GM21737 (cell line): ENCODE results near the gene BLOC1S4.
A peak's percentile ranks its signal among the peaks of the same experiment; 100 is the strongest.

Source experiments
- ATAC-seq: cut with Tn5 transposase; IDR thresholded peaks from one replicate; pipeline ENCODE4 v1.9.1; 2021; ENCODE audit warnings: mild to moderate bottlenecking, moderate library complexity; ENCODE audit not compliant: unreplicated experiment

Gene BLOC1S4

DNA sequence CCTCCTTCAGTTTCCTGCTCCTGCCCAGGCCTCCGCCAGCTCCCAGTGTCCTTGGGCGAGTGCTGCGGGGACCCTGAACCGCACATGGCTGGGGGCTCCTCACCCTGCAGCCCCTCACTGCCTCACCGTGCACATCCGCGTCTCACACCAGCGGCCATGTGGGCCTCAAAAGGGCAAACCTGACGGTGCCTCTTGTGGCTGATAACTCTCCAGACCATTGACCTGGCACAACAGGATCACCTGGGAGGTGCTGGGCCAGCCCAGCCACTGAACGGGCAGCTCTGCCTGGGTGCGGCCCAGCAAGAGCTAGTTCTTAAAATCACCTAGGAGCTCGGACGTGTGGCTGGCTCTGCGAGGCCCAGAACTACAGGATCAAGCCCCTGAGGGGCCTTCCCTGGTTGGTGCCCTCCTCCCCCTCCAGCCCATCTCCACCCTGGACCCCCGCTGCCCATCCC is 26.4 kb upstream of the BLOC1S4 start:
- ATAC-seq = no peak

DNA sequence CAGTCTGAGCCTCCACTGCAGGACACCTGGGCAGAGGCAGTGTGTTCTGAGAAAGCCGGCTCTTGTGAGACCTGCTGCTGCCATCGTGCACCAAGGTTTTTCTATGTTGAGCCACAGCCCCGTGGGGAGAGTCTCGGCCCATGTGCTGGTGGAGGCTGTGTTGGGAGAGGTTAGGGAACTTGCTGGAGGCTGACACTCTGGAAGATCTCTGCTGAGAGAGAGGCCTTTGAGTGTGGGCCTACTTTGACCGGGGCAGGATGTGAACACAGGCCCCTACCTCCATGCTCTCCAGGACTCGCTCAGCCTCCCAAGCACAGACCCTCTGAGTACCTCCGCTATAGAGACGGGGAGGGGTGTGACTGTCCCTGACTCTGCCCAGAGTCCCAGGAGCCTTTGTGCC is 23.6 kb upstream of the BLOC1S4 start:
- ATAC-seq = no peak

DNA sequence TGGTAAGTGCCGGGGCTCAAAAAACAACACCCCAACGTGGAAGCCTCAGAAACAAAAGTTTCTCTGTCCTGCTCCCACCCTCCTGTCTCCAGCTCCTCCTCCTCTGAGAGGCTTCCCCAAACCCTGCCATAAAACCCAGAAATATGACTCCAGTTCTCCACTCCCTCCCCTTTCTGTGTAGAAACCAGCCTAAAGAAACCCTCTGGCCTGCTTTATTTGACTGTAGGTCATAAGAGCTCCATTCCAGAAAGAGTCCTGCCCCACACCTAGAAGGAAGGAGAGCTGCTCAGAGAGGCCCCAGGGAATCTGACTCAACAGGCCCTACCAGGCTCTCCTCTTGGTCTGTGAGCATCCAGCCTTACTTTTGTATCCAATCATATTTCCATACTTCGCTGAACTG is 23.2 kb upstream of the BLOC1S4 start:
- no peak for ATAC-seq

DNA sequence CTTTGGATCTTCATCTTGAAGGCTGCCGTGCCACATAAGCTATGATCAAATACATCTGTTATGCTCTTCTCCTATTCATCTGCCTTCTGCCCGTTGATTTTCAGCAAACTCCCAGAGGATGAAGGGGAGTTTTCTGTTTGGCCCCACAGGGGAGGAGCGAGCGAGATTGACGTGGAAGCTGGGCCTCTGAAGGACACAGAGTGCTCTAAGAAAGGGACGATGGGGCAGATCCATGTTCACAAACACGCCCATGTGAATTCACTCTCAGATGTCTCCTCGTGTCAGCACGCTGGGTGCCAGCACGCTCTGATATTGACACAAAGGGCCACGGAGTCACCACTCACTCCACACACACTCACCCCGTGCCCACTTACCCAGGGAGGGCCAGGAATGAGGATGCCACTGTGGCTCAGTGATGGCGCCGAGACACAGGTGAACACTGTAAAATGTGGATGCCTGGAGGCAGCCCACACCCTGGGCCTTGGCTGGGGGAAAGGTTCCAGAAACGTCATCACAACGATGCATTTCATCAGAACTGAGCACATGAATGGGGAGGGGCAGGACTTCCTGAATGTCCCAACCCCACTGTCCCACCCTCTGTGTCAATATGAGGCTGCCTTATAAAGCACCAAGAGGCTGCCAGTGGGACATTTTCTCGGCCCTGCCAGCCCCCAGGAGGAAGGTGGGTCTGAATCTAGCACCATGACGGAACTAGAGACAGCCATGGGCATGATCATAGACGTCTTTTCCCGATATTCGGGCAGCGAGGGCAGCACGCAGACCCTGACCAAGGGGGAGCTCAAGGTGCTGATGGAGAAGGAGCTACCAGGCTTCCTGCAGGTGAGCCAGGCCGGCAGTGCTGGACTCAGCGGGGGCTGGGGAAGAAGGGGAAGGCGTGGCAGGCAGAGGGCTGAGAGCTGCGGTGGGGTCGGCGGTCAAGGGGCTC is 22.5 kb upstream of the BLOC1S4 start, which contains the start of gene S100P:
S100P (plus strand) TSS at position 648 of the 946 bp plus-strand sequence; CDS start at position 703, 55 bp downstream.
- no peak for ATAC-seq

DNA sequence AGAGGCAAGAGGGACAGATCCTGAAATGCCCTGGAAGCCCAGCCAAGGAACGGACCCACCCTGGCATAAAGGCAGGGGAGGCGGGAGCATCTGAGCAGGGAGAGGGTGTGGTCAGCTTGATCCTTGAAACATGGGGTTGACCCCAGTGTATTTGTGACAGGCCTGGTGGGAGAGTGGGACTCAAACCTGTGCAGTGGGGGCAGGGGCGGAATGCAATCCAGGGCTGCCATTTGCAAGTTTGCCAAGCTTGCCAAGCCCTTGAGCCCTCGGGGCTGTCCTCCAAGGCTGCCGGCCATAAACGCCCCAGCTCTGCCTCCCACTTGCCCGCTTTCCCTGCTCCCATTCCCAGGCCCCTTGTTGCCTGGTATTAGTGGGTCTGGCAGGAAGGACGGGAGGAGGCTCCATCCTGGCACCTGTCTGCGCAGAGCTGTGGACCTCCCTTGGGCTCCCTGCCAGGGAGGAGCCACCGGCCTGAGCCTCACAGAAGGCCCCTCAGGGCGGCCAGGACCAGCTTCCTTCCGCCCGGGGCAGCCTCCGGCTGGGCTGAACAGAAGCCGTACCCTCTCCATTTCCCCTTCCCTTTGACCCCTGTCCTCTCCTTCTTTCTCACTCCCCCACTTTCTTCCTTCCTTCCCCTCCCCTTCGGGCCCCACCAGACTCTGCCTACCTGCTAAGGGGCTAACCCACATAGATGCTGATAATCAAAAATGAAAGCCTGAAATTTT is 21.6 kb upstream of the BLOC1S4 start:
- no peak for ATAC-seq

DNA sequence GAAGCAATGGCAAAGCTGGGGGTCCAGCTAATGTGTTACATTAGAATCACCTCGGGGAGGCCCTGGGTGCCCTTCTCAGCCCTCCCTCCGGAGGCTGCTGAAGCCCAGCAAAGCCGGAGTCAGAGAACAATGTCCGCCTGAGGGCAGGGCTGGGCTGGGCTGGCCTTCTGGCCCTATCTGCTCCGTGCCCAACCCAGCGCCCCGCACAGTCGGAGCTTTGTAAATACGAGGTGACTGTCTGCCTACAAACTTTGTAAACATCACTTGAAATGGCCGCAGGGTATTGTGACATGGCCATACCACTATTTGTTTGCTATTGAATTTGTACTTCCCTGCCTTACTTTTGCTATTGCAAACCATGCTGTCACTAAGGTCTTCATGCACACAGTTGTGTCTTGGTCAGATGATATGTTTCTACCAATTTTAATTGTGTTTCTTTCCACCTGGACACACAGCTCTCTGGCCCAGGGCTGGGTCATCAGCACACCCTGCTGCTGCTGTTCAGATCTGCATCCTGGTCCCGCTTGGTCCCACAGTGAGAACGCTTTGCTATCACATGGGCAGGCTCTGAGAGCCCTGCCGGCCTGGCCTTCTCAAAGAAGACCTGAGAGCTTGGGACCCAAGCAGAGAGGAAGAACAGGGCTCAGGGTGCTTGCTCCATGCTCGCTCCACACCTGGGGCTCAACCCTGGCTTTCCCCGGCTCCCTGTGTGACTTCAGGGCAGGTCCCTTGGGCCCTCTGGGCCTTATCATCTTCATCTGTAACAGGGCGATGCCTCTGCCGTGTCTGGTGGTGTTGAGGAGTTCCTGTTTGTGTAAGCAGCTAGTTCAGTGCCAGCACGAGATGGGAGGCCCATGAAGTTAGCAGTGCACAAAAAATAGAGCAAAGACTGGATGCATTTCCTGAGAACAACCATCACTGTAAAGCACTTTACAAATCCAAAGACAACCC is 20.0 kb upstream of the BLOC1S4 start:
- ATAC-seq = no peak

DNA sequence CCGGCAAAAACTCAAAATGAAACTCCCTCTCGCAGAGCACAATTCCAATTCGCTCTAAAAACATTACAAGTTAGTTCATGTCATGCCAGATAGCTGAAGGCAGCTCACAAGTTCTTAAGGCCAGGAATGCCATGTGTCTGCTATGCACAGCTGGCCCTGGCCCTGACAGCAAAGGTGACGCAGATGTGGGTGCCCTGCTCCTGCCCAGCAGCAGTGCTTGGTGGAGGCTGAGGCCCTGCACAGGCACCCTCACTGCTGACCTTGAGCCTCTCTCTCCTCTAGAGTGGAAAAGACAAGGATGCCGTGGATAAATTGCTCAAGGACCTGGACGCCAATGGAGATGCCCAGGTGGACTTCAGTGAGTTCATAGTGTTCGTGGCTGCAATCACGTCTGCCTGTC is 19.4 kb upstream of the BLOC1S4 start:
- no peak for ATAC-seq

DNA sequence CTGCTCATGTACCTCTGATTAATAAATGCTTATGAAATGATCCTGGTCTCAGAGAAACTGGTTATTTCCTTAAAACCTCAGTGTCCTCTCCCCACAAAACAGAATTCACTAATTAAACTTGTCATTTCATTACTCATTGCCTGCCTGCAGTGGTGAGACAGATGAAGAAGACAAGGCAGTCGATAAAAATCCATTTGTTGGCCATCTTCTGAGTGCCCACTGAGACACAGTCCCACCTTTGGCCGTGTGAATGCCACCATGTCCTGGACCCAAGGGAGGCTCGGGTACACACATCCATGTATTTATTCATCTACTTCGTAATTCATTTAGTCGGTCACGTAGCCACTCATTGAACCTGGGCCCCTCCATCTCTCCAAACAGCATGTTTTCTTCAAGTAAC is 18.8 kb upstream of the BLOC1S4 start:
- no peak for ATAC-seq

DNA sequence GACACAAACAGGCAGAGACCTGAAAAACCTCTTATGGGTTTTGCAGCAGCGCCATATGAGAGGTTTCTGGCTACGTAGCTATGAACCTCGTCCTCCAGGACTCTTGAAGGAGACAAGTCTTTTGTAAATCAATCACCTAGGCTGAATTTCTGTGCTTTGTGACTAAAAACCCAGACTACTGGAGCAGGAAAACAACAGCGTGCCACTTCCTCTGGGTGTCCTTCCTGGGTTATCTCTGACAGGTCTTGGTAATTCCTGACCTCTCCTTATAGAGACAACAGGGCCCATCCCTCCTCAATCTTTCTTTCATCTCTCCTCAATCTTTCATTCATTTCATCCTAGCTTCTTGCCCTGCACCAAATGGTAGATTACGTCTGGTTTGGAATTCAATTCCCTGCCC is 16.6 kb upstream of the BLOC1S4 start:
- ATAC-seq = no peak

DNA sequence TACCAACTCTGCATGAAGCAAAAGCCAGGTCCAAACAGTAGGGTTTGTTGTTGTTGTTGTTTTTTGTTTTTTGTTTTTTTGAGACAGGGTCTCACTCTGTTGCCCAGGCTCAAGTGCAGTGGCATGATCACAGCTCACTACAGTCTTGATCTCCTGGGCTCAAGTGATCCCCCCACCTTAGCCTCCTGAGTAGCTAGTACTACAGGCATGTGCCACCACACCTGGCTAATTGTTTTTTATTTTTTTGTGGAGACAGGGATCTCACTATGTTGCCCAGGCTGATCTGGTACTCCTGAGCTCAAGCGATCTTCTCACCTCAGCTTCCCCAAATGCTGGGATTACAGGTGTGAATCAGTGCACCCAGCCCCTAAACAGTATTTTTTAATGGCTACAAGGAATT is 16.1 kb upstream of the BLOC1S4 start:
- ATAC-seq = no peak

DNA sequence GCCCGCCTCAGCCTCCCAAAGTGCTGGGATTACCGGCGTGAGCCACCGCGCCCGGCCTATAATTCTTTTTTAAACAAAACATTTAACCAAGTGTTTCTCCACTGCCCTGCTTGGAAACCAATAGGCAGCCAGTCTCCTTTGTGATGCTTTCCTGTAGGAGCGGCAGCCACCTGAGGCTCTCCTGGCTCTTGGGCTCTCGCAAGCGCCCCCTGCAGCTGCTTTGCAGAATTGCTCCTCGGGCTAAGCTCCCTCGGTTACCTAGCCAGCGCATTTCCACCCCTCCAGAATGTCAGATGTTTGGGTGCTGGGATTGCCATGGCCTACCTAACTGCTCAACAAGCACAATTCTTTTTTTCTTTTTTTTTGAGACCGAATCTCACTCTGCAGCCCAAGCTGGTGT is 14.6 kb upstream of the BLOC1S4 start:
- ATAC-seq = no peak

DNA sequence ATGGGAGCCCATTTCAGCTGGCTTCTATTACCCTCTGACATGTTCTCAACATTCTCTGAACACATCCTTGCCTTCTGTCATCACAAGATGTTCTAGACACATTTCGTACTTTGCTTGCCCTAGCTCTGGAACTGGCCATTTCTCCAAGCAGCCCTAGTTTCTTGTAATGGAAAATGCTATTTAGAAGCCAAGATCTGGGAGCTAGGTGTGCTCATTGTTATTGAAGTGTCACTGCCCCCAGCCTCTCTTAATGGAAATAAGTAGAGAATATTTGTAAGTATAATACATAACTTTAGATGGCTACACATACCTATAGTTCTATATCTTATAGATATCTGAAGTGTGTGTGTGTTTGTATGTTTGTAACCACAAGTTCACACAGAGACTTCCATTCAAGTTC is 13.2 kb upstream of the BLOC1S4 start:
- ATAC-seq = no peak

DNA sequence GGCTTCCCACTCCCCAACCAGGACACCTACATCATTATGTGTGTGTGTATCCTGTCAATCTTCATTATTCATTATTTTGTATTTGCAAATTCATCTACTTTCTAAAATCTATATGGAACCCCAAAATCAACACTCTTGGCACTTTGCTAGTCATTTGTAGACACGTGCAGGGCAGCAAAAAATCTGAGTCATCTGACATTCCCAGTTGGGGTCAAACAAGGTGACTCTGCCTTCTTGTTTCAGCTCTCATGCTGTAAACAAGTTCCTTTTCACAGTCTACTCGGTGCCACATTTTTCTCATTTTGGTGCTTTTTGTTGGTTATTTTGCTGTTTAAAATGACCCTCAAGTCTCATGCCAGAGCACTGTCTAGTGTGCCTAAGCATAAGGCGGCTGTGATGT is 12.2 kb upstream of the BLOC1S4 start:
- ATAC-seq = no peak

DNA sequence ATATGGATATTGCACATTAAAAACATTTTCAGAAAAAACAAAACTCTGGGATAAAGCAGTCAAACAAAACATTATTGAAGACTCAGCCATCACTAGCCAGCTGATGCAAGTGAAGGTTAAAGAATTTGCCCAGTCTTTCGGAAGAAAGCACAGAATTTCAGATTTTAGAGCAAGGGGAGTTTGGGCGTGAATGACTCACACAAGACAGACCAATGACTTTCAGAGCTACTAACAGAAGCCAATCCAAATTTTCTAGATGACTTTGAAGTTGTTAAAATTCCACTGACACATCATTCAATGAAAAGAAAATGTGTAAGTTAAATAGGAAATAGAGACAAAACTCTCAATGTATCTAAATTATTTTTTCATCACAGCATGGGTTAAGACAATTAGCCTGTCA is 10.3 kb upstream of the BLOC1S4 start:
- ATAC-seq = no peak

DNA sequence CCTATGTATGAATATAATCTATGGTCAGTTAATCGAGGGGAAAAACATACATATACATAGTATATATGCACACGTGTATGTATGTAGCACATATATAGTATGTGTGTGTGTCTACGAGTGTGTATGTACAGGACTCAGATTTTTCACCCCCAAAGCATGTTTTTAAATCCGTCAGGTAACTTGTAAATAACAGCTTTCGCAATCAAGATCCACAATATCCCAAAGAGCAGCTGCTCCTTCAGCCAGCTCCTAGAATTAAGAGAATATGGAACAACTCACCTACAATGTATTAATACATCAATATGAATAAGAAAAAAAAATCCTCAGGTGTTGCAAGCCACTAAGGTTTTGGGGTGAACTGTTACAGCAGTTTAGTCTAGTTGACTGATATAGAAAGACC is 9.8 kb upstream of the BLOC1S4 start:
- no peak for ATAC-seq

DNA sequence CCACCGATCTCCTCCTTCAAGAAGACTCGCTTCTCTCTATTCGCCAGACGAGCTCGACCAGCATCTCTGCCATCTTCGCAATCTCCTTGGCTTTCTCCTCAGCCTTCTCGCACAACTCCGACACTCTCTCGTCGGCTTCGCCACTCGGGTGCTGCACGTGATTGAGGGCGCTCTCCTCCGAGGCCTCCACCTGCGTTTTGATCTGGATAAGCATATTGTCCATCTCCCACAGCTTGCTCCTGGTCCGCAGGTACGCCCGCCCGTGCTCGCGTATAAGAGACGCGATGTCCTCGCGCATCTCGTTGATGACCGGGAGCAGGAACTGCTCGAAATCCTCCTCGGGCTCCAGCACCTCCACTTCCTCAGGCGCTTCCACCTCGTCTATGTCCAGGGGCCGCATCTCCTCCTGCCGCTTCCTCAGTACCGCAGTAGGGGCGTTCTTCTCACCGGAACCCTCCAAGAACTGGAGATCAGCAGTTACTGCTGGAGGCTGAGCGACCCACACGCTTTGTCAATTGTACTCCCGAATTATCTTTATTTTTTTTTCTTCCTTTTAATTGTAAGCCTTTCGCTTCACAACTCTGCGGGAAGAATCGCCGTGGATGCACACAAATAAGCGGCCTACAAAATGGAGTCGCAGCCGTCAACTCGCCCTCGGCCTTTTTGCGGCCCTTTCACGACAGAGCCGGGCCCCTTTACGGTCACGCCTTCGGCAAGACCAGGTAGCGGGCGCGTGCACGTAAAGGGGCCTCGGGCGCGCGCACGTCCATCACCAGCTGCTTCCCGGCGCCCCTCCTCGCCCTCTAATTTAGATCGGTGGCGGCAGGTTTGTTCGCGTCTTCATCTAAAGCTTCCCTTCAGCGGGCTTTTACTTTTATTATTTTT is 6.5 kb upstream of the BLOC1S4 start, which contains the start of gene MRFAP1L1:
MRFAP1L1 (minus strand) TSS at position 636 of the 885 bp plus-strand sequence; CDS start at position 400, 236 bp downstream.
- ATAC-seq = peak; percentile 74

DNA sequence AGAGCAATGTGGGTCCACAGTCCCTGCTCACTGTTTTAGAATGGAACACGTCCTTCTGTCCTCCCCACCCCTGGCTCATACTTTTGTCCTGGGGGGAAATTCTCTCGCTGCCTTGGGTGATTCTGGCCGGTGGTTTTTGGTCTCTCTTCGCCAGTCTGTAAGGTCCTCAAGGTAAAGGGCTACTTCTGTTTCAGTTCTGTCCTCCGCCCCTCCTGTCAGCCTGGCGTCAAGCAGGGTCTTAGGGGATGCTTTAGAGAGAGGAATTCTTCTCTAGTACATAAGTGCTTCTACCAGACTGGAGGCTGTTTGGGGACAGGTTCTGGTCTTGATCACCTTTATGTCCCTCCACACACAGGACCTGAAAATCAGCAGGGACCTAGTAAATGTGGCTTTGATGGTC is 5.7 kb upstream of the BLOC1S4 start:
- ATAC-seq = no peak

DNA sequence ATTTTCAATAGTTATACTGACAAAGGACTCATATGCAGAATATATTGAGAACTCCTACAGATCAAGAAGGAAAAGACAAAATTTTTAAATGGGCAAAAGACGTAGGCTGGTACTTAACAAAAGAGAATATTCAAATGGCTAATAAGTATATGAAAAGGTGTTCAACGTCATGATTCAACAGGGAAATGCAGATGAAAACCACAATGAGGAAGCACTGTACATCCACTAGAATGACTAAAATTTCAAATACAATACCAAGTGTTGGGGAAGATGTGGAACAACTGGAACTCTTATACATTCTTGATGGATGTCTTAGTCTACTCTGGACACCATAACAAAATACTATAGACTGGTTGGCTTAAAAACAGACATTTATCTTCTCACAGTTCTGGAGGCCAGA is 5.0 kb upstream of the BLOC1S4 start:
- ATAC-seq = no peak

DNA sequence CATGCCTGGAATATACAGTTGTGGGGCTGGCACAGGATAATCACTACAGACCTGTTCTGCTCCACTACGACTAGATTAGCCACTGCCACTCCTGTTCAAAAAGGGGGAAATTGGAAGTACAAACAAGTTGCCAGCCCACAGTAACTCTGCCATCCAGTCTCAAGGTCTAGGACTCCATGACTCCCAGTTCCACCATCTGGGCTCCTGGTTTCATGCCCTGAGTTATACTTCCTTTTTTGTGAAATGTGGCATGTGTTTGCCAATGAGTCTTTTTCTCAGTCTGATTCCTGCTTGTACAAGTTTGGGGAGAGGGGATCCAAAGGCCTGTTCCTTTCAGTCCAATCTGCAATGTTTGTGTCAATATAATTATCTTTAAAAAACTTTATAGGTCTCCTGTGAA is 1.0 kb upstream of the BLOC1S4 start:
- ATAC-seq = no peak

DNA sequence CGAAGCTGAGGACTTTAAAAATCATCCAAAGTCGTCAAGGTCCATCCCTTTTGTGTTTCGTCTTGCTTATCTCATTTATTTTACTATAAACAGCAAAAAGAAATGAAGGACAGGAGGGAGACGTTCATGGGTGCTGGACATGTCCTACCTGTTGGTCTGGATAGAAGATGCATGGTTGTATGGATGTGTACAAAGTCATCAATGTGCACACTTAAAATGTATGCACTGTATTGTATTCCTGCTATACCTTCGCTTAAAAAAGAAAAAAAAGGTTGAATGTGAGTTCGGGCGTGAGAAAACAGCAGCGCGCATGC is 313 bp upstream of the BLOC1S4 start:
- no peak for ATAC-seq
